Heart left ventricle (tissue), 13 donors: ENCODE measurements around the gene NRCAM.

Experiments
- CTCF ChIP-seq, 12 donors: fragments of 200-600 bp; sonication (generic) in 4 of 12; IDR thresholded peaks; one replicate each; pipeline versions ENCODE4 v1.5.0 to v1.8.0; 2018 to 2022; ENCODE audit warnings: antibody characterized with exemption in 12 of 12, mild to moderate bottlenecking in 5 of 12
- POLR2A ChIP-seq, 2 donors: fragments of 450-650 bp; IDR thresholded peaks; one replicate each; pipeline ENCODE4 v1.6.1; 2017; ENCODE audit warnings: antibody characterized with exemption in 2 of 2, mild to moderate bottlenecking in 2 of 2, moderate library complexity in 2 of 2
- donor health status: ischemic (EF 13 %, LVEDD 7.1; RV severe dilation, severe dysfunction).
- donor health status: DM: no; HTN: yes; CAD: no.
- donor health status: DM: no; HTN: no; CAD: no.
- donor health status: ischemic (EF 25% LVEDD 6.9; RV normal size, moderate dysfunction).
- donor health status: ischemic (EF 25% LVEDD 5.7; RV mildly dilated, moderate dysfunction).
- donor health status: ischemic (EF 35%, LVEDD 5.7; RV mildly dilated, moderate dysfunction).
- donor health status: nonischemic (EF 11% LVEDD 7.7; RV severe dilation, severe dysfunction).
- donor health status: DM: yes; HTN: yes; CAD: no.
- donor health status: PGD.
- donor health status: ischemic (EF 29% LVEDD 5.4; RV normal size, mild dysfunction).
- donor health status: nonischemic (EF 23%, LVEDD 6.1; RV moderate dilation, normal function).

GRCh38 chr7:108347616-108348015 is 108.6 kb downstream of the NRCAM start:
- no peak for TF ChIP-seq CTCF (IDR thresholded peaks at IDR 0.05)
- no peak for TF ChIP-seq POLR2A (IDR thresholded peaks at IDR 0.05)
